Stomach (tissue), 4 donors: ENCODE results near the gene MBD3L5.

Source experiments
- CTCF ChIP-seq, 7 experiments: fragments of 450-650 bp in 4 of 7; fragments of 200-600 bp in 3 of 7; sonication (generic) in 3 of 7; IDR thresholded peaks; one replicate each; pipeline ENCODE4 v1.5.1; 2016 to 2019; ENCODE audit warnings: antibody characterized with exemption in 7 of 7, control low read depth in 2 of 7, mild to moderate bottlenecking in 1 of 7
- EP300 ChIP-seq: sonication (generic); formaldehyde crosslinking; IDR thresholded peaks from one replicate; pipeline ENCODE4 v1.6.1; 2017; ENCODE audit warnings: antibody characterized with exemption

- TF ChIP-seq CTCF (IDR thresholded peaks at IDR 0.05) = no peak
- TF ChIP-seq EP300 = no peak
Observed at GRCh38 chr19:6987850-6988249, 42.5 kb upstream of the MBD3L5 start.
